Fibroblast of skin of right biceps (primary cell): Measurements from ENCODE around the gene FAM221B.
A peak's percentile ranks its signal among the peaks of the same experiment; 100 is the strongest.

Source experiments
- DNase-seq: peaks from one replicate; pipeline ENCODE4 v3.0.0-alpha.2; 2013

The FAM221B gene

GRCh38 chr9:35847792-35848572, 19.4 kb upstream of the FAM221B start:
- peak; percentile 86 for DNase-seq

DNA sequence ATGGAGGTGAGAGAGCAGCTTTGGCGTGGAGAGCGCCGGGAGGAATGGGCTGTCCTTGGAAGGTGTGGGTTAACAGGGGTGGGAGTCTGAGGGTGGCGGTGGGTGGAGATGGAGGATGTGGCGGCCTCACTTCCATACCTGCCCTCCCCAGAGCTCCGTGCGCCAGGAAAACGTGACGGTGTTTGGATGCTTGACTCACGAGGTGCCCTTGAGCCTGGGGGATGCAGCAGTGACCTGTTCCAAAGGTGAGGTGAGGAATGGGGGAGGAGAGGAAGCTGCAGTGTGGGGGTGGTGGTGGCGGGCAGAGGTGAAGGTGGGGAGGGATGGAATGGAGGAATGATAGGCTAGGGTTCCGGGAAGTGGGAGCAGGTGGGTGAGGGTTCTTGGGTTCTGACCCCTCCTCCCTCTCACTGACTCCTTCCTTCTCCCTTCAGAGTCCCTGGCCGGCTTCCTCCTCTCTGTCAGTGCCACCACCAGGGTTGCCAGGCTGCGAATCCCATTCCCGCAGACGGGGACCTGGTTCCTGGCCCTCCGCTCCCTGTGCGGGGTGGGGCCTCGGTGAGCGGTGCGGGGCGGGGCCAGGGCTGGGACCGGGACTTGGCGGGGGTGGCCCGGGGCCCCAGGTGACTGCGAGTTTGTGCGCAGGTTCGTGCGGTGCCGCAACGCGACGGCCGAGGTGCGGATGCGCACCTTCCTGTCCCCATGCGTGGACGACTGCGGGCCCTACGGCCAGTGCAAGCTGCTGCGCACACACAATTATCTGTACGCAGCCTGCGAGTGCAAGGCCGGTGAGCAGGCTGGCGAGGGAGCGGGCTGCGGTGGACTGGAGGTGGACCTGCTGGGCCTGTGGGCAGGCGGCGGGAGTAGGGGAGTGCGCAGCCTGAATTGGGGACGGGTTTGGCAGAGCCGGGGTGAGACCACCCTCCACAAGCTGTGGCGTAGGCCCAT, 17.6 kb upstream of the FAM221B start:
- no peak for DNase-seq

- DNase-seq: peak; percentile 94
Measured at GRCh38 chr9:35844628-35845270, 16.2 kb upstream of the FAM221B start.

GRCh38 chr9:35842795-35843194, 14.3 kb upstream of the FAM221B start:
- no peak for DNase-seq

DNA sequence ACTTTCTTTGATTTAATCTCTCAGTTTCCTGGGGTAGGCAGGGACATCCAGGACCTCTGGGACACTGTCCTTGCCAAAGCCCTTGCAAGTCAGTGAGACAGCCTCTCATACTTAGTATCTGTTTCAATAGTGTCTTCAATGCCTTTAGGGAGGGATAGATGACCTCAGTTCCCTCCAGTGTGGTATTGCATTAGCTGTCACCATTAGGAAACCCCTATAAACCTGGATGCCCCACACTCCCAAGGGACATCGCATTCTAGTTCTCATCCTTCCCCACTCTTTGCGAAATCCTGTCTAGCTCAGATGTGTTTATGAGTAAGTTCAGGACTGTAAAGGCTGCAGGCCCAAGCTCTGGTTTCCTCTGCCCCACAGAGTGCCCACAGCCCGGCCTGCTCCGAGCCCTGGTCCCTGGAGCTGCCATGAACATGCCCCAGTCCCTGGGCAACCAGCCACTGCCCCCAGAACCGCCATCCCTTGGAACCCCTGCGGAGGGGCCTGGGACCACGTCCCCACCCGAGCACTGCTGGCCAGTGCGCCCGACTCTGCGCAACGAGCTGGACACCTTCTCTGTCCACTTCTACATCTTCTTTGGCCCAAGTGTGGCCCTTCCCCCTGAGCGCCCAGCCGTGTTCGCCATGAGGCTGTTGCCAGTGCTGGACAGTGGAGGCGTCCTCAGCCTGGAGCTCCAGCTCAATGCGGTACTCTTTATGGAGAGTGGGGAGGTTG, 13.7 kb upstream of the FAM221B start:
- DNase-seq: no peak

GRCh38 chr9:35841645-35841900, 13.0 kb upstream of the FAM221B start:
- DNase-seq: no peak

- DNase-seq: no peak
Measured at GRCh38 chr9:35840881-35841644, 12.5 kb upstream of the FAM221B start.

- no peak for DNase-seq
Measured at GRCh38 chr9:35839926-35840325, 11.4 kb upstream of the FAM221B start.

DNA sequence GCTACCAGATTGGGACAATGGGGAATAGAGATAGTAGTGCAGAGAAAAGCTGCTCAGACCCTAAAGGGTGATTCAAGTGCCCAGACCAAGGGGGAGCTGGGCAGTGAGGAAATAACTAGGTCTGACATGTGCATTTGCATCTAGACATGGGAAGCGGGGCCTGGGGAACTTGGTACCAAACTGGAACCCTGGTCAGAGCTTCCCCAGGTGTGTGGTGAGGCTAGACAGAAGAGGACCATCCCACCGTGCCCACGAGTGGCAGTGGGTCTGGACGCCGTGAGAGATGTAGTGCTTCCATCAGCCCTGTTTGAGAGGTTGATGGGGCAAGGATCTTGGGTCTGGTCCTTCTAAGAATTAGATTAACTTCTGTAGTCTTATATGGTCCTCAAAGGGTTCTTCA, 8.1 kb upstream of the FAM221B start:
- DNase-seq: no peak

- DNase-seq: no peak
Measured at GRCh38 chr9:35835766-35836165, 7.2 kb upstream of the FAM221B start.

GRCh38 chr9:35835216-35835632, 6.7 kb upstream of the FAM221B start:
- no peak for DNase-seq

- no peak for DNase-seq
Measured at GRCh38 chr9:35834260-35835215, 6.0 kb upstream of the FAM221B start.

DNA sequence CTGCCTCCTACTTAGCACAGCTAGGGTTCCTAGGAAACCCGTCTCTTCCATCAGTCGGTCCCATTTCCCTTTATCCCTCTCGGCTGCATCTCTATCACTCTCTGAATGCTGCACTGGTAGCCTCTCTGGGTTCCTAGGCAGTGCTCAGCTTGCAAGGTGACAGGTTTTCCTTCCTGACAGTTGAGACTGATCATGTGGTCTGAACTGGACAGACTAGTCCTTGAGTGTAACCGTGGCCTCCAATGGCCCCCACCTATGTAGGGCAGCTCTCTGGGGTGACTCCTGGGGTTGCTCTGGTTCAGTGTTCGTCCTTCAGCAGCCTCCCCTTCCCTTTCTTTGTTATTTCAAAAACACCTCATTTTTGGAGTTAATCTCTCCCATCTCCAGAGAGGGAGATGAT, 4.3 kb upstream of the FAM221B start:
- DNase-seq: no peak

GRCh38 chr9:35831040-35831439, 2.5 kb upstream of the FAM221B start:
- DNase-seq: no peak

DNA sequence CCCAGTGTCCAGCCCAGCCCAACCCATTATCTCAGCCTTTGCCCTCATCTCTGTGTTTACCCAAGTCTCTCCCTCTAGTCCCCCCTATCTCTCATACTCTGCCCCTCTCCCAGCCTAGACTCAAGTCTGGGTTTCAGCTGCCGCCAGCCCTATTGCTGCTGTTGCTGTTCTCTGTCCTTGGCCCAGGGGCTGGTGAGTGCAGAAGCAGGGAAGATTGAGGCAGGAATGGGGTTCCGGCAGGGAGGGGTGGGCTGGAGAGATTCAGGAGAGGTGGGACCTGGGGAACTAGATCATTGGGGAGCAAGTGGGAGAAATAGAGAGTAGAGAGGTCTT, 1.2 kb upstream of the FAM221B start:
- no peak for DNase-seq

GRCh38 chr9:35829084-35829763, 692 bp upstream of the FAM221B start, which contains the start of gene TMEM8B:
Gene TMEM8B, plus strand, starts transcription at chr9:35829228. Its CDS starts 220 bp downstream, at chr9:35829448.
- peak; percentile 92 for DNase-seq

DNA sequence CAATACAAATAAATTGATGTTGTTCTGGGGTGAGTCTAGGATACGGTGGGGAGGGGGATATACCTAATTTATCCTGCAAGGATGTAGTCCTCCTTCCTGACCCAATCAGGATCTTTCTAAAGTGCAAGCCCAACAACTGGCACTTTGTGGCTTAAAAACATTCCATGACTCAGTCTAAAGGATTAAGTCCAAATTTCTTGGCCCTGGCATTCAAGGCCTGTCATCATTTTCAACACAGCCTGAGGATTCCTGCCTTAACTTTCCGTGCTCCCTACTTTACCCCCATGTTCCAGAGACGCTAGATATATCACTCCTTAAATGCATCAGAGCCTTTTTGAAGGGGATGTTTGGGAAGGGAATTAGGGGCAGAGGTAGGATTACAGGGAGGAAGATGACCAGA, 1.0 kb downstream of the FAM221B start:
- DNase-seq: peak; percentile 69

DNA sequence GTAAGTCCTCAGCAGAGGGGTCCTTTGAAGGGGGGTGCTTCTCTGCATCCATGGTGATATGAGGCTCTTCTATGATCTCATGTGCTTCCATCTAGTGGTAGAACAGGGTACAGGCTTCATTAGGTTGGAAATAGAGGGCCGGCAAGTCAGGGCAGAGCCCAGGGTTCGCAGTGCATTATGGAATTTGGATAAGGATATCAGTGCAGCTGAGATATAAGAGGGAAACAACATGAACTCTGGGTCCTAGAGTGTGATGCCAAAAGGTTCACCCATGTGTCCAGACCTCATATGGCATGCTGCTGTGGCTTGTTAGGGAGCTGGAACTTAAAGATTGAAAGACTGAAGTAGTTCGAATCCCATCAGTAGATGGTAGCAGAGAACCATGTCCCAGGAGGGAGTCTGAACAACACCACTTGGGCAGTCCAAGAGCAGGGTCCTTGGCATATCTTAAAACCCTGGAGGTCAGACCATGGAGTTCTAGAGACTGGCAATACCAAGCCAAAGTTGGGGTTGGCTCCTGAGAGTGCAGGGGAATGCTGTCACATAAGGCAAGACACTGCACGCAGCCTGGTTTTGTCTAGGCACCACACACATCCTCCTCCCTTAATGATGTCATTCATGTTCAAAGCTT, 2.3 kb downstream of the FAM221B start:
- peak; percentile 62 for DNase-seq

GRCh38 chr9:35822926-35823325, 5.6 kb downstream of the FAM221B start:
- DNase-seq: no peak

GRCh38 chr9:35820076-35820475, 8.5 kb downstream of the FAM221B start:
- peak; percentile 84 for DNase-seq
